Measurements from ENCODE around the gene AMBN. TPM values are rescaled to one million over a fixed set of nuclear protein-coding genes. Genes with fewer than 3 reads are reported as not detected.

The AMBN gene
- polyA plus RNA-seq (2013), result 0.04 TPM

- POLR2A ChIA-PET, result interaction anchor here (0.7 kb wide), 1 partner anchor 310 kb away, joined by 4 read pairs; the partner anchor contains the start of gene MOB1B
- 100% methylated on average over 2 of the region's 5 CpGs for WGBS (ENCODE audit: insufficient coverage)
- CTCF ChIA-PET, result no interaction called here
Measured at GRCh38 chr4:70591955-70592582, at the start of gene AMBN. Gene AMBN (plus strand): TSS chr4:70592256. CDS start chr4:70592359, 103 bp downstream.

GRCh38 chr4:70544279-70544868 is 47.7 kb upstream of the AMBN start:
- peaks cover 0 to 3% (median 0%) of the 10 kb centered on the region in 5 experiments for H3K27me3 ChIP-seq (replicated peaks in 2 of 5; ENCODE audit: control insufficient read depth in 4 of 5, insufficient read depth in 5 of 5, low read length in 4 of 5)
- CTCF ChIA-PET, result no interaction called here
- H3K27ac ChIP-seq (ENCODE audit: insufficient read depth in 1 of 2, low read depth in 1 of 2, low read length in 2 of 2, poor library complexity in 1 of 2, severe bottlenecking in 2 of 2), result no peak overlapping the region
- peak in 2 of 3 donors; percentile 23 to 26 for DNase-seq
- no peak overlapping the region for H3K4me3 ChIP-seq (ENCODE audit: control insufficient read depth in 1 of 7, extremely low read depth in 1 of 7, insufficient read depth in 4 of 7, low read depth in 2 of 7, low read length in 6 of 7)
- H3K9me3 ChIP-seq (ENCODE audit: control extremely low read depth in 1 of 5, control insufficient read depth in 4 of 5, insufficient read depth in 2 of 5, low read depth in 1 of 5, low read length in 4 of 5), result no peaks in the 10 kb centered on the region
- POLR2A ChIA-PET, result no interaction called here
- H3K36me3 ChIP-seq (ENCODE audit: control insufficient read depth in 4 of 4, insufficient read depth in 4 of 4, low read length in 3 of 4), result no peaks in the 10 kb centered on the region
- no peaks in the 10 kb centered on the region for H3K4me1 ChIP-seq (ENCODE audit: control extremely low read depth in 1 of 4, control insufficient read depth in 4 of 4, insufficient read depth in 4 of 4, low read length in 3 of 4)

More at GRCh38 chr4:70591955-70592582, at the start of gene AMBN:
- no peak for DNase-seq
- H3K27ac ChIP-seq (ENCODE audit: insufficient read depth in 1 of 2, low read depth in 1 of 2, low read length in 2 of 2, poor library complexity in 1 of 2, severe bottlenecking in 2 of 2), result no peak within 1 kb of the TSS
- H3K9me3 ChIP-seq (ENCODE audit: control extremely low read depth in 1 of 5, control insufficient read depth in 4 of 5, insufficient read depth in 2 of 5, low read depth in 1 of 5, low read length in 4 of 5), result no peaks in the 10 kb centered on the region
- no peaks in the 10 kb centered on the region for H3K36me3 ChIP-seq (ENCODE audit: control insufficient read depth in 4 of 4, insufficient read depth in 4 of 4, low read length in 3 of 4)
- no peaks in the 10 kb centered on the region for H3K27me3 ChIP-seq (replicated peaks in 2 of 5; ENCODE audit: control insufficient read depth in 4 of 5, insufficient read depth in 5 of 5, low read length in 4 of 5)
- H3K4me3 ChIP-seq (ENCODE audit: control insufficient read depth in 1 of 7, extremely low read depth in 1 of 7, insufficient read depth in 4 of 7, low read depth in 2 of 7, low read length in 6 of 7), result no peak within 1 kb of the TSS
- no peaks in the 10 kb centered on the region for H3K4me1 ChIP-seq (ENCODE audit: control extremely low read depth in 1 of 4, control insufficient read depth in 4 of 4, insufficient read depth in 4 of 4, low read length in 3 of 4)

- DNase-seq, result peak in 1 of 3 donors; percentile 4
- no CpG with 5 or more reads among the region's 1 CpG for WGBS (ENCODE audit: insufficient coverage)
- H3K9me3 ChIP-seq (ENCODE audit: control extremely low read depth in 1 of 5, control insufficient read depth in 4 of 5, insufficient read depth in 2 of 5, low read depth in 1 of 5, low read length in 4 of 5), result no peaks in the 10 kb centered on the region
- no peak overlapping the region for H3K4me3 ChIP-seq (ENCODE audit: control insufficient read depth in 1 of 7, extremely low read depth in 1 of 7, insufficient read depth in 4 of 7, low read depth in 2 of 7, low read length in 6 of 7)
- ChIA-PET POLR2A (no interaction called here), CTCF (no interaction called here)
- no peaks in the 10 kb centered on the region for H3K36me3 ChIP-seq (ENCODE audit: control insufficient read depth in 4 of 4, insufficient read depth in 4 of 4, low read length in 3 of 4)
- peaks cover 0 to 1% (median 0%) of the 10 kb centered on the region in 5 experiments for H3K27me3 ChIP-seq (replicated peaks in 2 of 5; ENCODE audit: control insufficient read depth in 4 of 5, insufficient read depth in 5 of 5, low read length in 4 of 5)
- H3K27ac ChIP-seq (ENCODE audit: insufficient read depth in 1 of 2, low read depth in 1 of 2, low read length in 2 of 2, poor library complexity in 1 of 2, severe bottlenecking in 2 of 2), result no peak overlapping the region
- peaks cover 0 to 10% (median 5%) of the 10 kb centered on the region in 4 experiments for H3K4me1 ChIP-seq (ENCODE audit: control extremely low read depth in 1 of 4, control insufficient read depth in 4 of 4, insufficient read depth in 4 of 4, low read length in 3 of 4)
Measured at GRCh38 chr4:70556856-70557255, 35.2 kb upstream of the AMBN start.

- POLR2A ChIA-PET, result no interaction called here
- Histone ChIP-seq H3K36me3 (ENCODE audit: control insufficient read depth in 4 of 4, insufficient read depth in 4 of 4, low read length in 3 of 4) (no peaks in the 10 kb centered on the region), H3K4me3 (ENCODE audit: control insufficient read depth in 1 of 7, extremely low read depth in 1 of 7, insufficient read depth in 4 of 7, low read depth in 2 of 7, low read length in 6 of 7) (no peak overlapping the region), H3K4me1 (ENCODE audit: control extremely low read depth in 1 of 4, control insufficient read depth in 4 of 4, insufficient read depth in 4 of 4, low read length in 3 of 4) (peaks cover 0 to 10% (median 5%) of the 10 kb centered on the region in 4 experiments), H3K27ac (ENCODE audit: insufficient read depth in 1 of 2, low read depth in 1 of 2, low read length in 2 of 2, poor library complexity in 1 of 2, severe bottlenecking in 2 of 2) (no peak overlapping the region), H3K9me3 (ENCODE audit: control extremely low read depth in 1 of 5, control insufficient read depth in 4 of 5, insufficient read depth in 2 of 5, low read depth in 1 of 5, low read length in 4 of 5) (no peaks in the 10 kb centered on the region), H3K27me3 (replicated peaks in 2 of 5; ENCODE audit: control insufficient read depth in 4 of 5, insufficient read depth in 5 of 5, low read length in 4 of 5) (peaks cover 0 to 1% (median 0%) of the 10 kb centered on the region in 5 experiments)
- CTCF ChIA-PET, result interaction anchor here (0.9 to 1.7 kb wide), 7 partner anchors 18 to 736 kb away, joined by 3 to 4 read pairs (median 3); no protein-coding TSS in a partner anchor
- peak; percentile 40 to 72 (median 69) for DNase-seq
- 0% methylated on average over 1 of the region's 2 CpGs for WGBS (ENCODE audit: insufficient coverage)
Measured at GRCh38 chr4:70559211-70559830, 32.7 kb upstream of the AMBN start.

- POLR2A ChIA-PET, result no interaction called here
- Histone ChIP-seq H3K27me3 (replicated peaks in 2 of 5; ENCODE audit: control insufficient read depth in 4 of 5, insufficient read depth in 5 of 5, low read length in 4 of 5) (peaks cover 0 to 1% (median 0%) of the 10 kb centered on the region in 5 experiments), H3K4me1 (ENCODE audit: control extremely low read depth in 1 of 4, control insufficient read depth in 4 of 4, insufficient read depth in 4 of 4, low read length in 3 of 4) (peaks cover 0 to 10% (median 5%) of the 10 kb centered on the region in 4 experiments), H3K36me3 (ENCODE audit: control insufficient read depth in 4 of 4, insufficient read depth in 4 of 4, low read length in 3 of 4) (no peaks in the 10 kb centered on the region), H3K9me3 (ENCODE audit: control extremely low read depth in 1 of 5, control insufficient read depth in 4 of 5, insufficient read depth in 2 of 5, low read depth in 1 of 5, low read length in 4 of 5) (no peaks in the 10 kb centered on the region), H3K27ac (ENCODE audit: insufficient read depth in 1 of 2, low read depth in 1 of 2, low read length in 2 of 2, poor library complexity in 1 of 2, severe bottlenecking in 2 of 2) (no peak overlapping the region), H3K4me3 (ENCODE audit: control insufficient read depth in 1 of 7, extremely low read depth in 1 of 7, insufficient read depth in 4 of 7, low read depth in 2 of 7, low read length in 6 of 7) (no peak overlapping the region)
- CTCF ChIA-PET, result interaction anchor here (0.9 to 1.7 kb wide), 4 partner anchors 19 to 680 kb away, joined by 3 read pairs; no protein-coding TSS in a partner anchor
- no peak for DNase-seq
- no CpG with 5 or more reads among the region's 1 CpG for WGBS (ENCODE audit: insufficient coverage)
Measured at GRCh38 chr4:70559924-70560323, 32.1 kb upstream of the AMBN start.

- peaks cover 0 to 3% (median 0%) of the 10 kb centered on the region in 5 experiments for H3K9me3 ChIP-seq (ENCODE audit: control extremely low read depth in 1 of 5, control insufficient read depth in 4 of 5, insufficient read depth in 2 of 5, low read depth in 1 of 5, low read length in 4 of 5)
- no peak for DNase-seq
- CTCF ChIA-PET, result interaction anchor here (1.2 kb wide), 1 partner anchor 8 kb away, joined by 3 read pairs; no protein-coding TSS in a partner anchor
- no peaks in the 10 kb centered on the region for H3K36me3 ChIP-seq (ENCODE audit: control insufficient read depth in 4 of 4, insufficient read depth in 4 of 4, low read length in 3 of 4)
- no peaks in the 10 kb centered on the region for H3K4me1 ChIP-seq (ENCODE audit: control extremely low read depth in 1 of 4, control insufficient read depth in 4 of 4, insufficient read depth in 4 of 4, low read length in 3 of 4)
- H3K4me3 ChIP-seq (ENCODE audit: control insufficient read depth in 1 of 7, extremely low read depth in 1 of 7, insufficient read depth in 4 of 7, low read depth in 2 of 7, low read length in 6 of 7), result no peak overlapping the region
- H3K27ac ChIP-seq (ENCODE audit: insufficient read depth in 1 of 2, low read depth in 1 of 2, low read length in 2 of 2, poor library complexity in 1 of 2, severe bottlenecking in 2 of 2), result no peak overlapping the region
- POLR2A ChIA-PET, result no interaction called here
- H3K27me3 ChIP-seq (replicated peaks in 2 of 5; ENCODE audit: control insufficient read depth in 4 of 5, insufficient read depth in 5 of 5, low read length in 4 of 5), result no peaks in the 10 kb centered on the region
- 100% methylated on average over 3 of the region's 8 CpGs for WGBS (ENCODE audit: insufficient coverage)
Measured at GRCh38 chr4:70564033-70564432, 28.0 kb upstream of the AMBN start.

GRCh38 chr4:70570796-70571195 is 21.3 kb upstream of the AMBN start:
- H3K4me3 ChIP-seq (ENCODE audit: control insufficient read depth in 1 of 7, extremely low read depth in 1 of 7, insufficient read depth in 4 of 7, low read depth in 2 of 7, low read length in 6 of 7), result no peak overlapping the region
- H3K4me1 ChIP-seq (ENCODE audit: control extremely low read depth in 1 of 4, control insufficient read depth in 4 of 4, insufficient read depth in 4 of 4, low read length in 3 of 4), result no peaks in the 10 kb centered on the region
- no peak for DNase-seq
- ChIA-PET CTCF (no interaction called here), POLR2A (no interaction called here)
- peaks cover 0 to 12% (median 0%) of the 10 kb centered on the region in 5 experiments for H3K9me3 ChIP-seq (ENCODE audit: control extremely low read depth in 1 of 5, control insufficient read depth in 4 of 5, insufficient read depth in 2 of 5, low read depth in 1 of 5, low read length in 4 of 5)
- no peaks in the 10 kb centered on the region for H3K27me3 ChIP-seq (replicated peaks in 2 of 5; ENCODE audit: control insufficient read depth in 4 of 5, insufficient read depth in 5 of 5, low read length in 4 of 5)
- WGBS (ENCODE audit: insufficient coverage), result 86% methylated on average over 1 of the region's 2 CpGs
- no peaks in the 10 kb centered on the region for H3K36me3 ChIP-seq (ENCODE audit: control insufficient read depth in 4 of 4, insufficient read depth in 4 of 4, low read length in 3 of 4)
- no peak overlapping the region for H3K27ac ChIP-seq (ENCODE audit: insufficient read depth in 1 of 2, low read depth in 1 of 2, low read length in 2 of 2, poor library complexity in 1 of 2, severe bottlenecking in 2 of 2)

Measured in common myeloid progenitor, CD34-positive (primary cell).